Retinal pigment epithelial cell (primary cell): ENCODE data around the gene REEP6.
"Not testable (repeated sequence)": the region's sequence is repeated elsewhere in the genome, so short reads cannot be mapped to it uniquely, and the experiment has no call there.

Experiments used
- DNase-seq: peaks from one replicate; pipeline ENCODE4 v3.0.0-alpha.2; 2010; ENCODE audit warnings: low read depth
- H3K4me3 ChIP-seq: 2 replicates; pipeline ENCODE4 v1.5.1; 2011; ENCODE audit warnings: mild to moderate bottlenecking, low read length, control low read depth, moderate library complexity
- CTCF ChIP-seq: conservative IDR thresholded peaks from 2 replicates; pipeline ENCODE4 v1.5.1; 2011; ENCODE audit warnings: low read depth, low read length, control low read depth, inconsistent platforms

The REEP6 gene

GRCh38 chr19:1512671-1513498, 21.9 kb downstream of the REEP6 start, which contains the start of gene ADAMTSL5:
Gene ADAMTSL5, minus strand, starts transcription at chr19:1513019. Its CDS starts 2,076 bp downstream, at chr19:1510943.
- TF ChIP-seq CTCF: no peak
- H3K4me3 ChIP-seq: peak within 1 kb of the TSS; percentile 40
- DNase-seq: no peak

DNA sequence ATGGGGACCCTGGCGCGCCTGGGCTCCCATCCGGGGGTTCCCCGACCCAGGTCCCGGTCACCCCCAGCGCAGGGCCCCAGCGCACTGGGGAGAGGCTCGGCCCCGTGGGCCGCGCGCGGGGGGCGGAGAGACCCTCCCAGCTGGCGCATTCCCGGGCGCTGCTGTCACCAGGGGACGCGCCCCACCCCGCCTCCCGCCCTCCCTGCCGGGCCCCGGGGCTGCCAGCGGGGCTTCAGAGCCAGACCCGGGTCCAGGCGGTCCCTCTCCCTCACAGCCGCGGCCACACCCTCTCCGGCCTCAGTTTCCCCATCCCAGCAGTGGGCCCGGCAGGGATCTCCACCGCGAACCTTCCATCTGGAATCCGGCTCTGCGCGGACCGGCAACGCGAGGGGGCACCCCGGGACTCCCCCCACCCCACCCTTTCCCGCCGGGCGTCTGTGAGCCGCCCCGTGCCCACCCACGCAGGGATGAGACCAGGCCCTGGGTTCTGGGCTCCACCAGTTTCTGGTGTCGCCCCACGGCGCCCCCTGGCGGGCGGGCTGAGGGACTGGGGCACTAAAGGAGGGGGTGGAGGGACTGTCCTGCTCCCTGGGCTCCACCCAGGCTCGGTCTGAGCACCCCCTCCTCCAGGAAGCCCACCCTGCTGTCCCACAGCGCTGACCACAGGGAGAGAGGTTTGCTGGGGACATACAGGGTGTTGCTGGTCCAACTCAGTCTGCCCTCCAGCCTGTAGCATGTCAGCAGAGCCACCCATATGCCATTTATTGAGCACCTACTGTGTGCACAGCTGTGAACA, 22.7 kb downstream of the REEP6 start:
- peak; percentile 69 for TF ChIP-seq CTCF
- H3K4me3 ChIP-seq: peak overlapping the region; percentile 25
- no peak for DNase-seq

GRCh38 chr19:1514295-1514661, 23.3 kb downstream of the REEP6 start:
- DNase-seq: no peak
- no peak overlapping the region for H3K4me3 ChIP-seq
- TF ChIP-seq CTCF: no peak

GRCh38 chr19:1514986-1515721, 24.2 kb downstream of the REEP6 start:
- no peak for TF ChIP-seq CTCF
- no peak overlapping the region for H3K4me3 ChIP-seq
- no peak for DNase-seq

- DNase-seq: no peak
- no peak for TF ChIP-seq CTCF
- no peak overlapping the region for H3K4me3 ChIP-seq
Observed at GRCh38 chr19:1516395-1516753, 25.4 kb downstream of the REEP6 start.

DNA sequence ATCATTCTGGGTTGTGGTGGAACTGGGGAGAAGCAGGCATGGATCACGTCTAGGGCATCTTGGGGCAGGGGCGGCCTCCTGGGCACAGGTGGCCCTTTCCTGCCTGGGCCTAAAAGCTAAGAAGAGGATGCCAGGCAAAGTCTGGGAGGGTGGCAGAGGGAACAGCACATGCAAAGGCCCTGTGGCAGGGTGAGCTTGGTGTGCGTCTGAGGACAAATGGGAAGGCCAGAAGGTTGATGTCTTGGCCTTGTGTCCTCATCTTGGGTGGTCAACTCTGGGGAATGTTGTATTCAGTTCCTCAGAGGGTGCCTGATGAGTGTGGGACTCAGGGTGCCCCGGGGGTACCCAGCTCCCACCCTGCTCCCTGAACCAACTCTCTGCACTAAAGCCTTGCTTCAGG, 27.5 kb downstream of the REEP6 start:
- no peak overlapping the region for H3K4me3 ChIP-seq
- DNase-seq: no peak
- no peak for TF ChIP-seq CTCF

- not testable (repeated sequence) for DNase-seq
Observed at GRCh38 chr19:1519802-1520201, 28.8 kb downstream of the REEP6 start.

More at GRCh38 chr19:1519802-1520201, 28.8 kb downstream of the REEP6 start:
- H3K4me3 ChIP-seq: not testable (repeated sequence)
